MCF 10A (cell line): Measurements from ENCODE around the gene FGFR2. TPM values are rescaled to one million over a fixed set of nuclear protein-coding genes. Genes with fewer than 3 reads are reported as not detected.
A peak's percentile ranks its signal among the peaks of the same experiment; 100 is the strongest.

Experiments
- BruUV-seq: library from RNA; stranded (reverse); fragments of 400-500 nt; replicated peaks from 2 replicates; lab custom pipeline; 2021; lab: Mats Ljungman, UMichigan
- CTCF ChIA-PET: fragments of 300-600 bp; sonication (Branson Sonifier 250); formaldehyde crosslinking; extraction: SDS; loops from one replicate; lab custom pipeline; 2021; ENCODE audit warnings: antibody characterized with exemption, inconsistent platforms; lab: Yijun Ruan, JAX
- POLR2A ChIA-PET: fragments of 300-600, 350-650 bp; sonication (Branson Sonifier 250); formaldehyde crosslinking; extraction: SDS; loops from one replicate; lab custom pipeline; 2020; ENCODE audit warnings: antibody characterized with exemption, inconsistent platforms; lab: Yijun Ruan, JAX
- DNase-seq: peaks from one replicate; pipeline ENCODE4 v3.0.0-alpha.2; 2018; ENCODE audit not compliant: unreplicated experiment
- H3K27ac Mint-ChIP-seq: one replicate; pipeline ENCODE4 v1.8.0; 2022; ENCODE audit warnings: mild to moderate bottlenecking, low read depth, mixed read lengths; ENCODE audit not compliant: unreplicated experiment
- H3K27me3 Mint-ChIP-seq: one replicate; pipeline ENCODE4 v1.8.0; 2022; ENCODE audit warnings: mixed read lengths; ENCODE audit not compliant: insufficient read depth, unreplicated experiment
- H3K36me3 Mint-ChIP-seq: one replicate; pipeline ENCODE4 v1.8.0; 2022; ENCODE audit warnings: mild to moderate bottlenecking, moderate library complexity, mixed read lengths; ENCODE audit not compliant: insufficient read depth, unreplicated experiment
- H3K4me1 Mint-ChIP-seq: one replicate; pipeline ENCODE4 v1.8.0; 2022; ENCODE audit warnings: mixed read lengths; ENCODE audit not compliant: insufficient read depth, unreplicated experiment
- H3K4me3 Mint-ChIP-seq: one replicate; pipeline ENCODE4 v1.8.0; 2022; ENCODE audit warnings: mild to moderate bottlenecking, moderate library complexity, mixed read lengths; ENCODE audit not compliant: unreplicated experiment
- H3K9me3 Mint-ChIP-seq: one replicate; pipeline ENCODE4 v1.8.0; 2022; ENCODE audit warnings: mixed read lengths; ENCODE audit not compliant: unreplicated experiment
- CTCF ChIP-seq: fragments of 200-600 bp; IDR thresholded peaks from one replicate; pipeline ENCODE4 v1.8.0; 2022; ENCODE audit warnings: antibody characterized with exemption, mild to moderate bottlenecking; ENCODE audit not compliant: unreplicated experiment
- intact Hi-C: fragments of 100-400 bp; cut with micrococcal nuclease; formaldehyde crosslinking; loops from 2 replicates; pipeline ENCODE4 v1.14.1; 2022
- total RNA-seq: library from RNA; stranded (reverse); gene quantifications from 2 replicates; pipeline ENCODE4 v1.2.3, GENCODE V29; 2022

FGFR2 gene
- total RNA-seq, 1 experiment from 2014 or later, result 2.7 TPM

- Mint-ChIP-seq H3K27me3 (no peaks in the 10 kb centered on the region), H3K4me1 (peaks cover 6% of the 10 kb centered on the region), H3K9me3 (peaks cover 13% of the 10 kb centered on the region), H3K4me3 (no peak overlapping the region), H3K36me3 (no peaks in the 10 kb centered on the region), H3K27ac (no peak overlapping the region)
- intact Hi-C loops, result no loop called here
- no TSS peak for BruUV-seq
- POLR2A ChIA-PET, result interaction anchor here (0.6 to 1.6 kb wide), 7 partner anchors 10 to 551 kb away, joined by 3 to 12 read pairs (median 3); no protein-coding TSS in a partner anchor
- CTCF ChIA-PET, result interaction anchor here (0.5 to 0.9 kb wide), 8 partner anchors 15 to 612 kb away, joined by 3 to 5 read pairs (median 4); no protein-coding TSS in a partner anchor
- no peak for TF ChIP-seq CTCF
- DNase-seq, result peak; percentile 48
Measured at GRCh38 chr10:121553511-121554264, 44.6 kb downstream of the FGFR2 start.

- ChIA-PET POLR2A (no interaction called here), CTCF (no interaction called here)
- peaks cover 6% of the 10 kb centered on the region for H3K4me1 Mint-ChIP-seq
- no peak for TF ChIP-seq CTCF
- intact Hi-C loops, result no loop called here
- no TSS peak for BruUV-seq
- no peak overlapping the region for H3K4me3 Mint-ChIP-seq
- no peak for DNase-seq
- peaks cover 13% of the 10 kb centered on the region for H3K9me3 Mint-ChIP-seq
- no peaks in the 10 kb centered on the region for H3K36me3 Mint-ChIP-seq
- no peaks in the 10 kb centered on the region for H3K27me3 Mint-ChIP-seq
- H3K27ac Mint-ChIP-seq, result no peak overlapping the region
Measured at GRCh38 chr10:121552746-121553145, 45.5 kb downstream of the FGFR2 start.

GRCh38 chr10:121551210-121551885 is 46.9 kb downstream of the FGFR2 start:
- Mint-ChIP-seq H3K27me3 (no peaks in the 10 kb centered on the region), H3K4me3 (no peak overlapping the region), H3K4me1 (peaks cover 6% of the 10 kb centered on the region), H3K9me3 (peaks cover 13% of the 10 kb centered on the region), H3K36me3 (no peaks in the 10 kb centered on the region), H3K27ac (no peak overlapping the region)
- ChIA-PET CTCF (interaction anchor here (0.5 kb wide), 1 partner anchor 63 kb away, joined by 3 read pairs; no protein-coding TSS in a partner anchor), POLR2A (interaction anchor here (0.6 kb wide), 1 partner anchor 241 kb away, joined by 3 read pairs; no protein-coding TSS in a partner anchor)
- intact Hi-C loops, result no loop called here
- no TSS peak for BruUV-seq
- TF ChIP-seq CTCF, result no peak
- no peak for DNase-seq

- DNase-seq, result no peak
- H3K4me3 Mint-ChIP-seq, result no peak overlapping the region
- H3K27ac Mint-ChIP-seq, result no peak overlapping the region
- H3K9me3 Mint-ChIP-seq, result peaks cover 5% of the 10 kb centered on the region
- POLR2A ChIA-PET, result interaction anchor here (1.3 kb wide), 1 partner anchor 10 kb away, joined by 4 read pairs; no protein-coding TSS in a partner anchor
- intact Hi-C loops, result no loop called here
- H3K27me3 Mint-ChIP-seq, result no peaks in the 10 kb centered on the region
- no peaks in the 10 kb centered on the region for H3K36me3 Mint-ChIP-seq
- TF ChIP-seq CTCF, result no peak
- no peaks in the 10 kb centered on the region for H3K4me1 Mint-ChIP-seq
- CTCF ChIA-PET, result interaction anchor here (0.6 kb wide), 1 partner anchor 256 kb away, joined by 3 read pairs; no protein-coding TSS in a partner anchor
- BruUV-seq, result no TSS peak
Measured at GRCh38 chr10:121544301-121544869, 53.9 kb downstream of the FGFR2 start.
